Choroid plexus epithelial cell (primary cell): ENCODE results near the gene E4F1.

Source experiments
- DNase-seq: peaks from one replicate; pipeline ENCODE4 v3.0.0-alpha.2; 2010; ENCODE audit warnings: low read depth
- H3K4me3 ChIP-seq: 2 replicates; pipeline ENCODE4 v1.5.1; 2011; ENCODE audit warnings: low read depth, mild to moderate bottlenecking, control low read depth, low read length, moderate library complexity
- TF ChIP-seq, protein P1 (sequence below): conservative IDR thresholded peaks from 2 replicates; pipeline ENCODE4 v1.5.1; 2011; ENCODE audit warnings: low read depth, mild to moderate bottlenecking, control low read depth, inconsistent platforms, low read length, moderate library complexity

The E4F1 gene

DNA sequence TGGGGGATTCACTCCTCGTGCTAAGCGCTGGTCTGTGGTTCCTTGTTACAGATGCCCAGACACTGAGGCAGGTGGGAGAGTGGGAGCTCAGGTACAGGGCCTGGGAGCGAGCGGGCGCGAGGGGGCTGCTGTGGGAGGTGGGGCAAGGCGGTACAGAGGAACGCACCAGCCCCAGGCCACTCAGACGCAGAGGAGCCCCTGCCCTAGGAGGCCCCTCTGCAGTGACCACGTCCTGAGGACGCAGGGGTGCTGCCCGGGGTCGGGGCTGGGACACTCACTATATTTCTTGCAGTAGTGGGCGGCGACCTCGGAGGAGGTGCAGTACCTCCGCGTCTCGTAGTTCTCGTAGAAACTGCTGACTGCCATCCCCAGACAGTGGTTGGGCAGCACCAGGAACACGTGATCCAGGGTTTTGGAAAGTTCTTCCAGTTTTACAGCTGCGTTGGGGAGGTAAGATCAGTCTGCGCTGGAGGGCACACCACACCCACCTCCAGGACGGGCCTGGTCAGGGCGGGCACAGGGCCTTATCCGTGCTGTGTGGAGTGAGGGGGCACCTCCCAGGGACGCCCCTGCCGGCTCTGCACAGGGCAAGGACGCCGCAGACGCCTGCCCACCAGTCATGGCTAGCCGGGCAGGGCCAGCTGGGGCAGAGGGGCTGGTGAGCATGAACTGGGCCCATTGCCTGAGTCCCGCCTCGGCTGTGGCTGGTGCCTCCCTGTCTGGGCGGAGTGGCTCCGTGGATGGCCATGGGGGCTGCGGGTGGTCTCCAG lies 60.8 kb downstream of the E4F1 start:
- TF ChIP-seq, protein P1, sequence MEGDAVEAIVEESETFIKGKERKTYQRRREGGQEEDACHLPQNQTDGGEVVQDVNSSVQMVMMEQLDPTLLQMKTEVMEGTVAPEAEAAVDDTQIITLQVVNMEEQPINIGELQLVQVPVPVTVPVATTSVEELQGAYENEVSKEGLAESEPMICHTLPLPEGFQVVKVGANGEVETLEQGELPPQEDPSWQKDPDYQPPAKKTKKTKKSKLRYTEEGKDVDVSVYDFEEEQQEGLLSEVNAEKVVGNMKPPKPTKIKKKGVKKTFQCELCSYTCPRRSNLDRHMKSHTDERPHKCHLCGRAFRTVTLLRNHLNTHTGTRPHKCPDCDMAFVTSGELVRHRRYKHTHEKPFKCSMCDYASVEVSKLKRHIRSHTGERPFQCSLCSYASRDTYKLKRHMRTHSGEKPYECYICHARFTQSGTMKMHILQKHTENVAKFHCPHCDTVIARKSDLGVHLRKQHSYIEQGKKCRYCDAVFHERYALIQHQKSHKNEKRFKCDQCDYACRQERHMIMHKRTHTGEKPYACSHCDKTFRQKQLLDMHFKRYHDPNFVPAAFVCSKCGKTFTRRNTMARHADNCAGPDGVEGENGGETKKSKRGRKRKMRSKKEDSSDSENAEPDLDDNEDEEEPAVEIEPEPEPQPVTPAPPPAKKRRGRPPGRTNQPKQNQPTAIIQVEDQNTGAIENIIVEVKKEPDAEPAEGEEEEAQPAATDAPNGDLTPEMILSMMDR, result no peak
- no peak overlapping the region for H3K4me3 ChIP-seq
- no peak for DNase-seq

GRCh38 chr16:2284797-2285576 lies 61.6 kb downstream of the E4F1 start:
- TF ChIP-seq, protein P1, result no peak
- no peak overlapping the region for H3K4me3 ChIP-seq
- DNase-seq, result no peak
